HCT116 (cell line): ENCODE measurements around the gene SMIM10L1. TPM values are rescaled to one million over a fixed set of nuclear protein-coding genes. Genes with fewer than 3 reads are reported as not detected.

Source experiments
- ATAC-seq: fragments of 200-7000 bp; cut with Tn5 transposase; 2 replicates; pipeline ENCODE4 v1.9.1; 2020; ENCODE audit warnings: mild to moderate bottlenecking, moderate library complexity
- BruUV-seq: library from RNA; stranded (reverse); fragments of 400-500 nt; replicated peaks from 2 replicates; lab custom pipeline; 2021; lab: Mats Ljungman, UMichigan
- CTCF ChIA-PET: fragments of 300-600 bp; sonication (Branson Sonifier 250); formaldehyde crosslinking; loops from one replicate; lab custom pipeline; 2021; ENCODE audit warnings: antibody characterized with exemption; lab: Charles Lee
- POLR2A ChIA-PET: fragments of 300-600, 350-600 bp; sonication (Branson Sonifier 250); formaldehyde crosslinking; loops from one replicate; lab custom pipeline; 2021; ENCODE audit warnings: antibody characterized with exemption; lab: Charles Lee
- RAD21 ChIA-PET, 2 experiments: fragments of 300-600 bp; sonication (Branson Sonifier 250); formaldehyde crosslinking; loops; one replicate each; lab custom pipeline; 2023; ENCODE audit warnings: low total read pairs in 2 of 2; ENCODE audit not compliant: uncharacterized antibody in 2 of 2, unreplicated experiment in 2 of 2, low non-redundant PET in 1 of 2; lab: Charles Lee
- DNase-seq: peaks from one replicate; pipeline ENCODE4 v3.0.0-alpha.2; 2010; ENCODE audit warnings: low read depth, low spot score
- H2AFZ ChIP-seq: fragments of 200-600 bp; shearing (Covaris generic), sonication (generic); 2 replicates; pipeline ENCODE4 v1.6.1; 2017; ENCODE audit warnings: low read depth, mixed run types, mixed read lengths, antibody characterized with exemption, low read length; ENCODE audit not compliant: poor library complexity, severe bottlenecking
- H3K27ac ChIP-seq: 2 replicates; pipeline ENCODE4 v1.5.1; 2012; ENCODE audit warnings: low read depth, low read length
- H3K27me3 ChIP-seq: fragments of 200-600 bp; sonication (generic); 2 replicates; pipeline ENCODE4 v1.6.1; 2016; ENCODE audit warnings: mixed run types, low read length, mixed read lengths; ENCODE audit not compliant: insufficient read depth
- H3K36me3 ChIP-seq, 2 experiments: fragments of 200-500 bp in 1 of 2; fragments of 200-600 bp in 1 of 2; sonication (Bioruptor generic) in 1 of 2; sonication (generic) in 1 of 2; 2 replicates each; pipeline versions ENCODE4 v1.5.1 to v1.6.1; 2014 to 2016; ENCODE audit warnings: low read length in 2 of 2, inconsistent platforms in 1 of 2, mixed read lengths in 1 of 2, mixed run types in 1 of 2; ENCODE audit not compliant: insufficient read depth in 2 of 2, control insufficient read depth in 1 of 2
- H3K4me1 ChIP-seq, 2 experiments: fragments of 200-600 bp in 1 of 2; sonication (generic) in 1 of 2; 2 replicates each; pipeline versions ENCODE4 v1.5.1 to v1.6.1; 2012 to 2017; ENCODE audit warnings: low read length in 2 of 2, inconsistent platforms in 1 of 2, mild to moderate bottlenecking in 1 of 2, mixed read lengths in 1 of 2, mixed run types in 1 of 2, moderate library complexity in 1 of 2; ENCODE audit not compliant: insufficient read depth in 2 of 2, control insufficient read depth in 1 of 2
- H3K4me2 ChIP-seq: fragments of 200-600 bp; sonication (generic); 2 replicates; pipeline ENCODE4 v1.6.1; 2017; ENCODE audit warnings: mixed run types, low read length, mixed read lengths
- H3K4me3 ChIP-seq, 2 experiments: fragments of 200-600 bp in 1 of 2; sonication (generic) in 1 of 2; replicated peaks in 1 of 2; 2 replicates each; pipeline ENCODE4 v1.5.1; 2011 to 2016; ENCODE audit warnings: low read length in 2 of 2, control low read depth in 1 of 2, low read depth in 1 of 2, mild to moderate bottlenecking in 1 of 2, mixed read lengths in 1 of 2, mixed run types in 1 of 2
- H3K79me2 ChIP-seq: fragments of 200-600 bp; sonication (generic); 2 replicates; pipeline ENCODE4 v1.6.1; 2017; ENCODE audit warnings: mild to moderate bottlenecking, mixed run types, low read length, moderate library complexity, mixed read lengths; ENCODE audit not compliant: insufficient read depth
- H3K9ac ChIP-seq: fragments of 200-600 bp; sonication (generic); 2 replicates; pipeline ENCODE4 v1.6.1; 2016; ENCODE audit warnings: low read length, mixed read lengths
- H3K9me2 ChIP-seq: fragments of 200-600 bp; sonication (generic), shearing (Covaris generic); 2 replicates; pipeline ENCODE4 v1.6.1; 2017; ENCODE audit warnings: mixed run types, mild to moderate bottlenecking, moderate library complexity; ENCODE audit not compliant: insufficient read depth
- H3K9me3 ChIP-seq, 2 experiments: fragments of 200-500 bp in 1 of 2; fragments of 200-600 bp in 1 of 2; sonication (Bioruptor generic) in 1 of 2; sonication (generic) in 1 of 2; 2 replicates each; pipeline ENCODE4 v1.6.1; 2014 to 2017; ENCODE audit warnings: low read length in 2 of 2, mixed read lengths in 2 of 2, inconsistent platforms in 1 of 2, low read depth in 1 of 2, mild to moderate bottlenecking in 1 of 2, mixed run types in 1 of 2, moderate library complexity in 1 of 2; ENCODE audit not compliant: control insufficient read depth in 1 of 2, insufficient read depth in 1 of 2
- H4K20me1 ChIP-seq: fragments of 200-600 bp; sonication (generic), shearing (Covaris generic); 2 replicates; pipeline ENCODE4 v1.6.1; 2017; ENCODE audit warnings: mixed run types, mild to moderate bottlenecking, moderate library complexity; ENCODE audit not compliant: insufficient read depth
- CBX3 ChIP-seq: IDR thresholded peaks from 2 replicates; pipeline ENCODE4 v1.6.1; 2012; ENCODE audit warnings: low read depth
- EGR1 ChIP-seq: IDR thresholded peaks from 2 replicates; pipeline ENCODE4 v1.6.1; 2012; ENCODE audit warnings: low read depth
- RAD21 ChIP-seq: IDR thresholded peaks from 2 replicates; pipeline ENCODE4 v1.6.1; 2012; ENCODE audit warnings: low read depth, mild to moderate bottlenecking
- REST ChIP-seq: IDR thresholded peaks from 2 replicates; pipeline ENCODE4 v1.6.1; 2012; ENCODE audit warnings: low read depth
- SIN3A ChIP-seq: IDR thresholded peaks from 2 replicates; pipeline ENCODE4 v1.6.1; 2012; ENCODE audit warnings: low read depth
- SP1 ChIP-seq: IDR thresholded peaks from 2 replicates; pipeline ENCODE4 v1.6.1; 2012; ENCODE audit warnings: low read depth
- SRF ChIP-seq: IDR thresholded peaks from 2 replicates; pipeline ENCODE4 v1.6.1; 2012; ENCODE audit warnings: low read depth
- YY1 ChIP-seq: IDR thresholded peaks from 2 replicates; pipeline ENCODE4 v1.6.1; 2011; ENCODE audit warnings: low read length, low read depth, moderate library complexity, mild to moderate bottlenecking; ENCODE audit not compliant: insufficient replicate concordance; ENCODE audit errors: extremely low read depth
- ZFX ChIP-seq: fragments of 450-650 bp; IDR thresholded peaks from 2 replicates; pipeline ENCODE4 v1.6.1; 2017
- ZNF274 ChIP-seq: fragments of 200-500 bp; sonication (Bioruptor generic); IDR thresholded peaks from 2 replicates; pipeline ENCODE4 v1.6.1; 2014; ENCODE audit warnings: mild to moderate bottlenecking, low read depth, low read length, inconsistent platforms
- intact Hi-C: fragments of 100-400 bp; cut with micrococcal nuclease; formaldehyde crosslinking; loops from 2 replicates; pipeline ENCODE4 v1.10.0; 2022
- total RNA-seq: library from RNA; stranded (reverse); gene quantifications from one replicate; pipeline ENCODE4 v1.2.1, GENCODE V29; 2021; ENCODE audit not compliant: unreplicated experiment

The SMIM10L1 gene
- total RNA-seq, 1 experiment from 2014 or later = 6.4 TPM

- TF ChIP-seq ZNF274 (no peak), ZFX (no peak), SRF (no peak), SIN3A (no peak), CBX3 (no peak), REST (no peak), SP1 (no peak), RAD21 (no peak), EGR1 (no peak), YY1 (no peak)
- TF ChIP-seq, all 23 proteins: peak for 0
- Histone ChIP-seq H3K27ac (no peak overlapping the region), H3K4me3 (no peak overlapping the region), H3K36me3 (no peaks in the 10 kb centered on the region), H3K27me3 (no peaks in the 10 kb centered on the region), H3K9ac (no peak overlapping the region), H3K9me2 (no peaks in the 10 kb centered on the region; the same call in 1 of the 2 replicates), H2AFZ (no peak overlapping the region), H4K20me1 (no peaks in the 10 kb centered on the region), H3K4me1 (no peaks in the 10 kb centered on the region), H3K9me3 (no peaks in the 10 kb centered on the region), H3K4me2 (no peak overlapping the region), H3K79me2 (no peaks in the 10 kb centered on the region)
- ATAC-seq (no peak), DNase-seq (no peak)
- POLR2A ChIA-PET = no interaction called here
- RAD21 ChIA-PET = no interaction called here
- CTCF ChIA-PET = no interaction called here
- BruUV-seq = no TSS peak
- intact Hi-C loops = no loop called here
Measured at GRCh38 chr12:11202811-11203210, 31.8 kb downstream of the SMIM10L1 start.
